Mesenchymal stem cell (in vitro differentiated cells and primary cell): Measurements from ENCODE around the gene TGFBI.

Source experiments
- DNase-seq: peaks from one replicate; pipeline ENCODE4 v3.0.0-alpha.2; 2013
- H2AFZ ChIP-seq: one replicate; pipeline ENCODE4 v1.6.1; 2013; ENCODE audit warnings: low read depth, mild to moderate bottlenecking, control low read depth, inconsistent platforms, low read length, moderate library complexity
- H2AK5ac ChIP-seq: 2 replicates; pipeline ENCODE4 v1.6.1; 2013; ENCODE audit warnings: low read length, moderate library complexity, mild to moderate bottlenecking, inconsistent platforms; ENCODE audit not compliant: severe bottlenecking
- H2BK120ac ChIP-seq: one replicate; pipeline ENCODE4 v1.6.1; 2013; ENCODE audit warnings: low read depth, mild to moderate bottlenecking, inconsistent platforms, low read length, moderate library complexity
- H2BK12ac ChIP-seq, 2 experiments: one replicate each; pipeline ENCODE4 v1.6.1; 2013; ENCODE audit warnings: inconsistent platforms in 2 of 2, low read length in 2 of 2, mild to moderate bottlenecking in 2 of 2, moderate library complexity in 2 of 2, control low read depth in 1 of 2
- H2BK15ac ChIP-seq: one replicate; pipeline ENCODE4 v1.6.1; 2013; ENCODE audit warnings: mild to moderate bottlenecking, low read depth, inconsistent platforms; ENCODE audit not compliant: poor library complexity, severe bottlenecking
- H2BK5ac ChIP-seq: 2 replicates; pipeline ENCODE4 v1.6.1; 2013; ENCODE audit warnings: low read depth, mild to moderate bottlenecking, low read length, control low read depth, inconsistent platforms; ENCODE audit not compliant: poor library complexity, severe bottlenecking
- H3K14ac ChIP-seq, 2 experiments: one replicate each; pipeline ENCODE4 v1.6.1; 2013; ENCODE audit warnings: inconsistent platforms in 2 of 2, low read length in 2 of 2, control low read depth in 1 of 2, mild to moderate bottlenecking in 1 of 2, moderate library complexity in 1 of 2
- H3K18ac ChIP-seq, 2 experiments: one replicate each; pipeline ENCODE4 v1.6.1; 2013; ENCODE audit warnings: inconsistent platforms in 2 of 2, low read length in 2 of 2, control low read depth in 1 of 2, low read depth in 1 of 2, mild to moderate bottlenecking in 1 of 2
- H3K23ac ChIP-seq, 2 experiments: one replicate each; pipeline ENCODE4 v1.6.1; 2013; ENCODE audit warnings: inconsistent platforms in 2 of 2, low read length in 2 of 2, mild to moderate bottlenecking in 2 of 2, moderate library complexity in 2 of 2, control low read depth in 1 of 2
- H3K27ac ChIP-seq: 2 replicates; pipeline ENCODE4 v1.5.1; 2013; ENCODE audit warnings: mild to moderate bottlenecking, moderate library complexity, low read length, control low read depth, inconsistent platforms; ENCODE audit not compliant: poor library complexity, severe bottlenecking
- H3K27me3 ChIP-seq, 2 experiments: 2 replicates each; pipeline versions ENCODE4 v1.6.1 to v1.7.0; 2013; ENCODE audit warnings: low read length in 2 of 2, mild to moderate bottlenecking in 2 of 2, moderate library complexity in 2 of 2, control low read depth in 1 of 2, inconsistent platforms in 1 of 2; ENCODE audit not compliant: control insufficient read depth in 1 of 2, insufficient read depth in 1 of 2
- H3K36me3 ChIP-seq, 2 experiments: 2 replicates each; pipeline versions ENCODE4 v1.6.1 to v1.7.0; 2013; ENCODE audit warnings: low read length in 2 of 2, control low read depth in 1 of 2, inconsistent platforms in 1 of 2, low read depth in 1 of 2, mild to moderate bottlenecking in 1 of 2; ENCODE audit not compliant: insufficient read depth in 2 of 2, control insufficient read depth in 1 of 2
- H3K4ac ChIP-seq, 2 experiments: one replicate each; pipeline ENCODE4 v1.6.1; 2013; ENCODE audit warnings: inconsistent platforms in 2 of 2, low read length in 2 of 2, mild to moderate bottlenecking in 2 of 2, moderate library complexity in 2 of 2, control low read depth in 1 of 2, low read depth in 1 of 2
- H3K4me1 ChIP-seq: 2 replicates; pipeline ENCODE4 v1.6.1; 2013; ENCODE audit warnings: low read depth, low read length, control low read depth; ENCODE audit not compliant: control insufficient read depth, insufficient read depth
- H3K4me2 ChIP-seq: 2 replicates; pipeline ENCODE4 v1.6.1; 2013; ENCODE audit warnings: low read length, mild to moderate bottlenecking, inconsistent platforms; ENCODE audit not compliant: poor library complexity, severe bottlenecking
- H3K4me3 ChIP-seq, 2 experiments: 2 replicates each; pipeline versions ENCODE4 v1.5.1 to v1.7.0; 2013; ENCODE audit warnings: low read length in 2 of 2, mild to moderate bottlenecking in 2 of 2, control low read depth in 1 of 2, low read depth in 1 of 2; ENCODE audit not compliant: insufficient read depth in 1 of 2
- H3K79me1 ChIP-seq: replicated peaks from 2 replicates; pipeline ENCODE4 v1.6.1; 2013; ENCODE audit warnings: mild to moderate bottlenecking, control low read depth, low read length, inconsistent platforms; ENCODE audit not compliant: poor library complexity, severe bottlenecking
- H3K9ac ChIP-seq: 2 replicates; pipeline ENCODE4 v1.7.0; 2013; ENCODE audit warnings: mild to moderate bottlenecking, low read length, moderate library complexity
- H3K9me3 ChIP-seq: 2 replicates; pipeline ENCODE4 v1.7.0; 2013; ENCODE audit warnings: mild to moderate bottlenecking, low read length; ENCODE audit not compliant: control insufficient read depth
- H4K8ac ChIP-seq: one replicate; pipeline ENCODE4 v1.6.1; 2013; ENCODE audit warnings: inconsistent platforms, mild to moderate bottlenecking, low read length, moderate library complexity
- H4K91ac ChIP-seq: one replicate; pipeline ENCODE4 v1.6.1; 2013; ENCODE audit warnings: mild to moderate bottlenecking, low read length, inconsistent platforms
- whole genome bisulfite sequencing: methylation state at CpG from one replicate; pipeline ENCODE4 v1.1.7; 2013; ENCODE audit warnings: mixed read lengths; 5-methylcytosine and 5-hydroxymethylcytosine counted together

Gene TGFBI

DNA sequence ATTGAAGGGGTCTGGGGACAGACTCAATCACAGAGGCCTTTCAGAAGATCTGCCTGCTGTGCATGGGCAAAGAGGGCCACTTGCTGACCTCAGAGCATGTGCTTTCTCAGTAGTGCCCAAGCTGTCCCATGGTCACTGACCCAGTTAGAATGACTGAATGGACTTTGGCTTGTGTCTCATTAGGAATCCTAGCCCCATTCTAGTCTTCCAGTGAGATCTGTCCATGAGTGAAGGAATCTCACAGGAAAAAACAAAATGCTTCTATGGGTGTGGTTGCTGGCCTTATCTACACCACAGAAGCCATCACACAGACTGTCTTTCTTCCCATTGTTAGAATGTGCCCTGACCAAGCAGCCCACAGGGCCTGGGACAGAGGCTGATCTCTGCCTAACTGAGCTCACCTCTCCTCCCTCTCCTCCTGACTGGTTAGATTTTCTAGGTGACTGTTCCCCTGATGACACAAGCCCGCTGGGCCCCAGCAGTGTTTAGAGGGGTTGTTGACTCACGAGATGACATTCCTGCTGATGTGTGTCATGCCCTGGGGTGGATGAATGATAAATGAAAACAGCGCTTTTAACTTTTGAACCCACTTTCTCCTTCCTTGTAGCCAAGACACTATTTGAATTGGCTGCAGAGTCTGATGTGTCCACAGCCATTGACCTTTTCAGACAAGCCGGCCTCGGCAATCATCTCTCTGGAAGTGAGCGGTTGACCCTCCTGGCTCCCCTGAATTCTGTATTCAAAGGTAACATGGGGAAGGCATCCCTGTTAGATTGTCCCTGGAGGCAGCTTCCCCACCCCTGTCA is 24.8 kb downstream of the TGFBI start:
- peaks cover 1% of the 10 kb centered on the region for H3K79me1 ChIP-seq
- 2% methylated on average over 6 of the region's 6 CpGs for WGBS
- peak overlapping the region; percentile 71 for H3K9ac ChIP-seq
- peaks cover 29% of the 10 kb centered on the region for H3K4me1 ChIP-seq
- H2BK120ac ChIP-seq: no peak overlapping the region
- H2AFZ ChIP-seq: no peak overlapping the region
- H3K27me3 ChIP-seq: no peaks in the 10 kb centered on the region
- H3K18ac ChIP-seq: peak overlapping the region; percentile 27 to 41
- peak overlapping the region; percentile 62 for H3K27ac ChIP-seq
- H3K4me3 ChIP-seq: peak overlapping the region in 1 of 2 experiments; percentile 31
- peak overlapping the region; percentile 47 for H4K91ac ChIP-seq
- peak overlapping the region in 1 of 2 experiments; percentile 2 for H3K14ac ChIP-seq
- peak overlapping the region in 1 of 2 experiments; percentile 2 for H3K4ac ChIP-seq
- peak; percentile 96 for DNase-seq
- no peak overlapping the region for H2BK15ac ChIP-seq
- H3K9me3 ChIP-seq: no peaks in the 10 kb centered on the region
- no peak overlapping the region for H3K23ac ChIP-seq
- peaks cover 43 to 61% of the 10 kb centered on the region in 2 experiments for H3K36me3 ChIP-seq
- peak overlapping the region; percentile 15 to 32 for H2BK12ac ChIP-seq
- peak overlapping the region; percentile 19 for H2AK5ac ChIP-seq
- peak overlapping the region; percentile 20 for H2BK5ac ChIP-seq
- peak overlapping the region; percentile 22 for H4K8ac ChIP-seq
- no peak overlapping the region for H3K4me2 ChIP-seq

DNA sequence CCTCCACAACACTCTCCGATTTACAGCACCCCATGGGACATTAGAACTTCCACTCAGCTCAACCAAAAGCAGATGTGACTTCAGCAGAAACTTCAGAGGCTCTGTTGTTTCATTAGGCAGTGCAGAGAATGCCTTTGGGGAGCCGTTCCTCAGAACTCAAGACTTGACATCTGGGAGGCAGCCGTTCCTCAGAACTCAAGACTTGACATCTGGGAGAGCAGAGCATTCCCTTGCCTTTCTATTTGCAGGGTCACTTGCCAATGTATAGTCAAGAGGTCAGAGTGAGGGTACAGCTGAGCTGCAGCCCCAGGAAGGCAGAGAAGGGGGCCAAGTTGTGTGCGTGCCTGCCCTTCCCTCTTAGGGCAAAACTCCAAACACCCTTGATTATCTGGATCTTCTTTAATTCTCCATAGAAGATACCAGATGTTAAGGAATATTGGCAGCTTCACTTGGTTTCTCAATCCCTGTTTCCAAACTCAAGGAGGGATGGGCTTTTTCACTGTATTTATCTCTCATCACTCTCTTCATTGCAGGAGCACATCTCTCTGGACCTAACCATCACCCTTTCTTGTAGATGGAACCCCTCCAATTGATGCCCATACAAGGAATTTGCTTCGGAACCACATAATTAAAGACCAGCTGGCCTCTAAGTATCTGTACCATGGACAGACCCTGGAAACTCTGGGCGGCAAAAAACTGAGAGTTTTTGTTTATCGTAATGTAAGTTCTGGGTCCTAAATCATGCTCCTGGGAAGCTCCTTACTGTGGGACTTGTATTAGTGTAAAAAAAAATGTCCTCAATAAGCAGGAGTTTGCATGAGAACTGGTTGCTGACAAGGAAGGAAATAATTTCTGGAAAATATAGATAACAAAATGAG is 25.6 kb downstream of the TGFBI start:
- Histone ChIP-seq H3K79me1 (peaks cover 1% of the 10 kb centered on the region), H2AK5ac (peak overlapping the region; percentile 49), H4K8ac (peak overlapping the region; percentile 22), H3K14ac (peak overlapping the region in 1 of 2 experiments; percentile 30), H3K4me2 (no peak overlapping the region), H2BK12ac (peak overlapping the region; percentile 15 to 51), H3K36me3 (peaks cover 36 to 59% of the 10 kb centered on the region in 2 experiments), H3K23ac (no peak overlapping the region), H4K91ac (no peak overlapping the region), H3K4ac (peak overlapping the region in 1 of 2 experiments; percentile 2), H2AFZ (no peak overlapping the region), H3K18ac (peak overlapping the region; percentile 24 to 75), H2BK120ac (peak overlapping the region; percentile 1), H3K9ac (peak overlapping the region; percentile 71), H3K9me3 (no peaks in the 10 kb centered on the region), H3K4me1 (peaks cover 32% of the 10 kb centered on the region), H3K27me3 (no peaks in the 10 kb centered on the region), H3K27ac (peak overlapping the region; percentile 53), H2BK5ac (no peak overlapping the region), H2BK15ac (no peak overlapping the region), H3K4me3 (peak overlapping the region in 1 of 2 experiments; percentile 31)
- 44% methylated on average over 6 of the region's 7 CpGs for WGBS
- DNase-seq: peak; percentile 34

DNA sequence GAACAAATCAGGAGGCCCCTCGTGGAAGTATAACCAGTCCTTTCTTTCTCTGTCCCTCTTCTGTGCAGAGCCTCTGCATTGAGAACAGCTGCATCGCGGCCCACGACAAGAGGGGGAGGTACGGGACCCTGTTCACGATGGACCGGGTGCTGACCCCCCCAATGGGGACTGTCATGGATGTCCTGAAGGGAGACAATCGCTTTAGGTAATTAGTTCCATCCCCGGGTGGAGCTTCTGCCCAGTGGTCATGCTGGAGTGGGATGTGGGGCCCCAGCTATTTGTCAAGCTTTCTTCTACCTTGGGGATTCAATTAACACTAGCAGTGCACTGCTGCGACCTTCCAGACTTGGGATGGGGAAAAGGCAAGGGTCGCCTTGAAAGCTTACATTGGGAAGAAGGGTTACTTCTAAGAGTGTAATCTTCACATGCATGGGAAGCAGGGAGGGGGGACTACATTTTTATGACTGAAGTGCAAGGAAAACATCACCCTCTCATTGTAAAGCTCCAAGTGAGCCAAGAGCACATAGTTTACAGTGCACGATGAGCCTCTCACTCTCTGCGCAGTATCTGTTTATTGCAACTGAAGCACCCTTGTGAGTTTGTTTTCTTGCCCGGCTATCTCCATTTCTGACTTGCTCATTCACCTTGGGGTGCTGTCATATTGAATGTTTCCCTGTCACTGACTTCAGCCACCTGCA is 27.0 kb downstream of the TGFBI start:
- WGBS: 68% methylated on average over 14 of the region's 14 CpGs
- Histone ChIP-seq H2BK12ac (peak overlapping the region in 1 of 2 experiments; percentile 69), H2BK120ac (no peak overlapping the region), H2AK5ac (peak overlapping the region; percentile 45), H3K4me1 (peaks cover 34% of the 10 kb centered on the region), H3K27me3 (no peaks in the 10 kb centered on the region), H3K27ac (no peak overlapping the region), H3K14ac (peak overlapping the region in 1 of 2 experiments; percentile 58), H3K4me2 (no peak overlapping the region), H3K36me3 (peaks cover 37 to 59% of the 10 kb centered on the region in 2 experiments), H3K4ac (no peak overlapping the region), H3K4me3 (no peak overlapping the region), H4K8ac (peak overlapping the region; percentile 35), H3K18ac (peak overlapping the region in 1 of 2 experiments; percentile 82), H2BK15ac (no peak overlapping the region), H3K23ac (peak overlapping the region in 1 of 2 experiments; percentile 89), H3K9ac (no peak overlapping the region), H3K79me1 (peaks cover 1% of the 10 kb centered on the region), H2BK5ac (no peak overlapping the region), H2AFZ (no peak overlapping the region), H4K91ac (peak overlapping the region; percentile 55), H3K9me3 (no peaks in the 10 kb centered on the region)
- peak; percentile 51 for DNase-seq
